Erythroblast (primary cell): ENCODE measurements around the gene KPNA6.
"Not testable (repeated sequence)": the region's sequence is repeated elsewhere in the genome, so short reads cannot be mapped to it uniquely, and the experiment has no call there.

Experiments
- DNase-seq, 2 experiments: peaks; one replicate each; lab custom pipeline; 2025; lab: John Stamatoyannopoulos, UW
- GATA1 ChIP-seq: IDR thresholded peaks from 2 replicates; pipeline ENCODE4 v1.6.1; 2011; ENCODE audit warnings: low read depth, mild to moderate bottlenecking, control low read depth, low read length, moderate library complexity
- POLR2A ChIP-seq: IDR thresholded peaks from 2 replicates; pipeline ENCODE4 v1.6.1; 2011; ENCODE audit warnings: mild to moderate bottlenecking, low read length

The KPNA6 gene

GRCh38 chr1:32077451-32077850 lies 30.4 kb upstream of the KPNA6 start:
- TF ChIP-seq POLR2A (no peak), GATA1 (no peak)

DNA sequence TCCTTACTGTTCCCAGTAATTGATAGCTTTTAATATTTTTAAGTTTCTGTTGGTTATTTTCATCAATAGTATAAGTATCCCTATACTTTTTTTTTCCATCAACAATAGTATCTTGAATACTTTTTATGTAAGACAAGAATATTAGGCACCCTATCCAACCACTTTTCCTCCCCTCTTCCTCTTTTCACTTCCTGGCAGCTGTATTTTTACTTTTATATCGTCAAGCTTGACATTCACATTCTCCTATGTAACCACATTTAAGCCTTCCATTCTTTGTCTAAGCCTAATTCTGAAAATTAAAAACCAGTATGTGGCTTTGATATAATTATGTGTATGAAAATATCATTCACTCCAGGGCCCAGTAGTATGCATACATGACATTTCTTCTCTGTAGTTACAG lies 25.8 kb upstream of the KPNA6 start:
- no peak for DNase-seq
- TF ChIP-seq POLR2A (no peak), GATA1 (no peak)

More at GRCh38 chr1:32077451-32077850, 30.4 kb upstream of the KPNA6 start:
- no peak for DNase-seq

GRCh38 chr1:32086381-32086780 lies 21.5 kb upstream of the KPNA6 start:
- DNase-seq = not testable (repeated sequence)

GRCh38 chr1:32091176-32091575 lies 16.7 kb upstream of the KPNA6 start:
- TF ChIP-seq GATA1 = no peak
- TF ChIP-seq POLR2A = no peak
- DNase-seq = no peak

GRCh38 chr1:32091591-32091990 lies 16.3 kb upstream of the KPNA6 start:
- TF ChIP-seq GATA1 (no peak), POLR2A (no peak)
- DNase-seq = no peak

GRCh38 chr1:32094746-32095521 lies 12.9 kb upstream of the KPNA6 start:
- TF ChIP-seq GATA1 (no peak), POLR2A (no peak)
- no peak for DNase-seq

- TF ChIP-seq POLR2A = no peak
- TF ChIP-seq GATA1 = no peak
Measured at GRCh38 chr1:32099426-32099825, 8.4 kb upstream of the KPNA6 start.

DNA sequence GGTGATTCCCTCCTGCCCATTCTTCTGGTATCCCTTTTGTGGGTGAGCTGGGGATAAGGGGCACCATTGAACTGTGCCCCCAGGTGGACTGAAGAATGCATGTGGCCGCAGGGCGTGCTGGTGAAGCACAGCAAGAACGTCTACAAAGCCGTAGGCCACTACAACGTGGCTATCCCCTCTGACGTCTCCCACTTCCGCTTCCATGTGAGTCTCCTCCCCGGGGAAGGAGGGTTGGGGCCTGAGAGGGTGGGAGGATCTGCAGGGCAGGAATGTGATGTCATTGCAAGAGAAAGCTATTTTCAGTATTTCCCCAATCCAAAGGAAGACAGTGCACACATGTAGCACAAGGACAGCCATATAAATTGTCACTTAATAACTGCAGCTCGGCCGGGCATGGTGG lies 7.5 kb upstream of the KPNA6 start:
- TF ChIP-seq POLR2A (no peak), GATA1 (no peak)
- no peak for DNase-seq

More at GRCh38 chr1:32099426-32099825, 8.4 kb upstream of the KPNA6 start:
- no peak for DNase-seq

- TF ChIP-seq POLR2A (no peak), GATA1 (no peak)
Measured at GRCh38 chr1:32100807-32101708, 6.8 kb upstream of the KPNA6 start.

DNA sequence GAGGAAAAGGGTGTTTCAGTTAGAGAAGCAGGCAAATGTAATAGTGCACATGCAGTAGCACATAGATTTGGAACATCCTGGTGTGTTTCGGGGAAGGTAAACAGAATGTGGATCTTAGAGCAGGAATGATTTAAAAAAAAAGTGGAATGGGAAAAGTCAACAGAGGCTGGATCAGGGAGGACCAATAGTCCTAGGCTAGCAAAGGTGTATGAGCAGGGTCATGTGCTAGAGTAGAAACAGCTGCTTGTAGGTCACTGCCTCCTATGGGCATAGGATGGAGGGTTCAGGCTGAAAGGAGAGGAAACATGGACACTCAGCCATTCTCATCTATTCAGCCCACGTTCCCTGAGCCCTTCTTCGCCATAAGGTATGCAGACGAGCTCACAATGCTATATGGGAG lies 3.7 kb upstream of the KPNA6 start:
- DNase-seq = no peak
- TF ChIP-seq GATA1 (no peak), POLR2A (no peak)

More at GRCh38 chr1:32100807-32101708, 6.8 kb upstream of the KPNA6 start:
- peak; percentile 12 to 18 for DNase-seq

GRCh38 chr1:32105338-32105737 lies 2.5 kb upstream of the KPNA6 start:
- no peak for TF ChIP-seq GATA1
- TF ChIP-seq POLR2A = no peak
- DNase-seq = no peak

- no peak for DNase-seq
- TF ChIP-seq POLR2A (no peak), GATA1 (no peak)
Measured at GRCh38 chr1:32106663-32107275, 1.1 kb upstream of the KPNA6 start.

- TF ChIP-seq GATA1 (no peak), POLR2A (no peak)
- no peak for DNase-seq
Measured at GRCh38 chr1:32111040-32111623, 3.3 kb downstream of the KPNA6 start.
